ENCODE data around the gene KLRG1. TPM values are rescaled to one million over a fixed set of nuclear protein-coding genes. Genes with fewer than 3 reads are reported as not detected.

The KLRG1 gene
- total RNA-seq, 1 donor from 2014 or later = 5.6 TPM

GRCh38 chr12:8970432-8970831 lies 18.9 kb upstream of the KLRG1 start:
- DNase-seq (no peak), ATAC-seq (no peak)
- intact Hi-C loops (cut with micrococcal nuclease) = no loop called here

GRCh38 chr12:8980137-8980536 lies 9.2 kb upstream of the KLRG1 start:
- intact Hi-C loops (cut with micrococcal nuclease) = no loop called here
- ATAC-seq (no peak), DNase-seq (no peak)

- DNase-seq = no peak
- intact Hi-C loops (cut with micrococcal nuclease) = no loop called here
- no peak for ATAC-seq
Observed at GRCh38 chr12:8985213-8985754, 4.1 kb upstream of the KLRG1 start.

- intact Hi-C loops (cut with micrococcal nuclease) = no loop called here
- no peak for ATAC-seq
Observed at GRCh38 chr12:8987163-8987562, 2.2 kb upstream of the KLRG1 start.

GRCh38 chr12:8987685-8988084 lies 1.7 kb upstream of the KLRG1 start:
- ATAC-seq = no peak

More at GRCh38 chr12:8987163-8987562, 2.2 kb upstream of the KLRG1 start:
- no peak for DNase-seq

GRCh38 chr12:8991371-8992345 lies 2.3 kb downstream of the KLRG1 start:
- intact Hi-C loops (cut with micrococcal nuclease) = no loop called here
- DNase-seq = no peak
- ATAC-seq = no peak

More at GRCh38 chr12:8987685-8988084, 1.7 kb upstream of the KLRG1 start:
- no peak for DNase-seq
- intact Hi-C loops (cut with micrococcal nuclease) = no loop called here

GRCh38 chr12:8993827-8994226 lies 4.5 kb downstream of the KLRG1 start:
- intact Hi-C loops (cut with micrococcal nuclease) = no loop called here
- DNase-seq = no peak
- no peak for ATAC-seq

- ATAC-seq = no peak
- intact Hi-C loops (cut with micrococcal nuclease) = no loop called here
Observed at GRCh38 chr12:8995021-8995775, 5.9 kb downstream of the KLRG1 start.

GRCh38 chr12:8996682-8997405 lies 7.5 kb downstream of the KLRG1 start:
- ATAC-seq (peak; percentile 29), DNase-seq (no peak)
- intact Hi-C loops (cut with micrococcal nuclease) = no loop called here

More at GRCh38 chr12:8995021-8995775, 5.9 kb downstream of the KLRG1 start:
- no peak for DNase-seq

GRCh38 chr12:9001233-9001632 lies 11.9 kb downstream of the KLRG1 start:
- no peak for ATAC-seq
- intact Hi-C loops (cut with micrococcal nuclease) = no loop called here
- no peak for DNase-seq

- DNase-seq (no peak), ATAC-seq (no peak)
- intact Hi-C loops (cut with micrococcal nuclease) = no loop called here
Observed at GRCh38 chr12:9002335-9002734, 13.0 kb downstream of the KLRG1 start.

GRCh38 chr12:9022592-9022991 lies 33.2 kb downstream of the KLRG1 start:
- intact Hi-C loops (cut with micrococcal nuclease) = no loop called here
- ATAC-seq = no peak

GRCh38 chr12:9024512-9024911 lies 35.2 kb downstream of the KLRG1 start:
- DNase-seq (no peak), ATAC-seq (no peak)
- intact Hi-C loops (cut with micrococcal nuclease) = no loop called here

More at GRCh38 chr12:9022592-9022991, 33.2 kb downstream of the KLRG1 start:
- no peak for DNase-seq

GRCh38 chr12:9027161-9028059 lies 38.1 kb downstream of the KLRG1 start:
- ATAC-seq = no peak
- intact Hi-C loops (cut with micrococcal nuclease) = no loop called here
- DNase-seq = no peak

- no peak for ATAC-seq
- intact Hi-C loops (cut with micrococcal nuclease) = no loop called here
- no peak for DNase-seq
Observed at GRCh38 chr12:9030776-9031175, 41.4 kb downstream of the KLRG1 start.

- no peak for ATAC-seq
- intact Hi-C loops (cut with micrococcal nuclease) = no loop called here
- DNase-seq = no peak
Observed at GRCh38 chr12:9032202-9032964, 43.0 kb downstream of the KLRG1 start.

GRCh38 chr12:9033265-9033887 lies 44.0 kb downstream of the KLRG1 start:
- no peak for ATAC-seq
- no peak for DNase-seq
- intact Hi-C loops (cut with micrococcal nuclease) = no loop called here
